Prostate gland (tissue), 2 donors: Measurements from ENCODE around the gene MT1F.

ENCODE experiments used
- CTCF ChIP-seq, 4 experiments: fragments of 200-600 bp in 2 of 4; fragments of 450-650 bp in 2 of 4; sonication (generic) in 2 of 4; IDR thresholded peaks; 1 replicate in 3 of 4; 2 replicates in 1 of 4; pipeline ENCODE4 v1.5.1; 2016 to 2019; ENCODE audit warnings: antibody characterized with exemption in 4 of 4, mild to moderate bottlenecking in 2 of 4, moderate library complexity in 2 of 4
- POLR2A ChIP-seq: fragments of 450-650 bp; IDR thresholded peaks from one replicate; pipeline ENCODE4 v1.6.1; 2016; ENCODE audit warnings: antibody characterized with exemption, mild to moderate bottlenecking
- POLR2AphosphoS5 ChIP-seq: sonication (generic); formaldehyde crosslinking; IDR thresholded peaks from one replicate; pipeline ENCODE4 v1.6.1; 2017; ENCODE audit warnings: antibody characterized with exemption

- TF ChIP-seq CTCF (IDR thresholded peaks at IDR 0.05): no peak
- TF ChIP-seq POLR2A: no peak
- no peak for TF ChIP-seq POLR2AphosphoS5
Measured at GRCh38 chr16:56652600-56652999, 5.2 kb upstream of the MT1F start.
